CD8-positive, alpha-beta memory T cell (primary cell): ENCODE data around the gene SORCS2. TPM values are rescaled to one million over a fixed set of nuclear protein-coding genes. Genes with fewer than 3 reads are reported as not detected.

Experiments
- CTCF ChIA-PET: fragments of 350-600 bp; sonication (Branson Sonifier 250); formaldehyde crosslinking; loops from one replicate; lab custom pipeline; 2021; ENCODE audit warnings: antibody characterized with exemption; lab: Charles Lee
- POLR2A ChIA-PET: fragments of 350-600 bp; sonication (Branson Sonifier 250); formaldehyde crosslinking; loops from one replicate; lab custom pipeline; 2021; ENCODE audit warnings: antibody characterized with exemption; lab: Charles Lee
- DNase-seq, 5 donors: peaks; one replicate each; pipeline versions ENCODE4 v3.0.0 to v3.0.0-alpha.2; 2020 to 2022; ENCODE audit warnings: mixed read lengths in 1 of 5
- H3K27ac ChIP-seq: one replicate; pipeline ENCODE4 v1.7.0; 2013; ENCODE audit warnings: low read depth, mild to moderate bottlenecking, low read length, moderate library complexity
- H3K27me3 ChIP-seq: 2 replicates; pipeline ENCODE4 v1.7.0; 2013; ENCODE audit warnings: low read length, mild to moderate bottlenecking; ENCODE audit not compliant: insufficient read depth, poor library complexity, severe bottlenecking
- H3K36me3 ChIP-seq: 2 replicates; pipeline ENCODE4 v1.7.0; 2013; ENCODE audit warnings: mild to moderate bottlenecking, low read length, moderate library complexity; ENCODE audit not compliant: insufficient read depth
- H3K4me1 ChIP-seq: 2 replicates; pipeline ENCODE4 v1.7.0; 2013; ENCODE audit warnings: mild to moderate bottlenecking, low read length, moderate library complexity; ENCODE audit not compliant: insufficient read depth
- H3K4me3 ChIP-seq: 2 replicates; pipeline ENCODE4 v1.7.0; 2013; ENCODE audit warnings: mild to moderate bottlenecking, low read length
- H3K9me3 ChIP-seq: 2 replicates; pipeline ENCODE4 v1.7.0; 2013; ENCODE audit warnings: mild to moderate bottlenecking, low read length
- H3K27ac Mint-ChIP-seq, 8 donors: one replicate each; pipeline ENCODE4 v1.8.0; 2020 to 2021; ENCODE audit warnings: mixed read lengths in 8 of 8, mild to moderate bottlenecking in 6 of 8, inconsistent platforms in 3 of 8, moderate library complexity in 3 of 8
- H3K27me3 Mint-ChIP-seq, 2 donors: one replicate each; pipeline ENCODE4 v1.8.0; 2020 to 2021; ENCODE audit warnings: mixed read lengths in 2 of 2, mild to moderate bottlenecking in 1 of 2, moderate library complexity in 1 of 2
- H3K36me3 Mint-ChIP-seq, 3 donors: one replicate each; pipeline ENCODE4 v1.8.0; 2020 to 2021; ENCODE audit warnings: mixed read lengths in 3 of 3, inconsistent platforms in 1 of 3, mild to moderate bottlenecking in 1 of 3
- H3K4me1 Mint-ChIP-seq, 3 donors: one replicate each; pipeline ENCODE4 v1.8.0; 2020 to 2021; ENCODE audit warnings: mixed read lengths in 3 of 3, inconsistent platforms in 1 of 3, mild to moderate bottlenecking in 1 of 3
- H3K4me3 Mint-ChIP-seq, 7 donors: one replicate each; pipeline ENCODE4 v1.8.0; 2020 to 2021; ENCODE audit warnings: mixed read lengths in 7 of 7, mild to moderate bottlenecking in 6 of 7, moderate library complexity in 4 of 7, inconsistent platforms in 2 of 7
- H3K9me3 Mint-ChIP-seq, 5 donors: one replicate each; pipeline ENCODE4 v1.8.0; 2020 to 2022; ENCODE audit warnings: mixed read lengths in 5 of 5, mild to moderate bottlenecking in 3 of 5, moderate library complexity in 2 of 5, inconsistent platforms in 1 of 5
- polyA plus RNA-seq: library from polyadenylated mRNA; unstranded; fragments of 300-500 nt; fragmentation: Illumina TruSeq; gene quantifications from one replicate; pipeline ENCODE4 v1.2.3, GENCODE V29; 2021
- total RNA-seq, 2 experiments: library from RNA; stranded (reverse); gene quantifications; one replicate each; pipeline ENCODE4 v1.2.3, GENCODE V29; 2021

The SORCS2 gene
- total and polyA plus RNA-seq, 3 experiments from 2014 or later: not detected

- Histone ChIP-seq H3K27ac (no peak overlapping the region), H3K27me3 (no peaks in the 10 kb centered on the region), H3K9me3 (no peaks in the 10 kb centered on the region), H3K4me3 (no peak overlapping the region), H3K36me3 (no peaks in the 10 kb centered on the region), H3K4me1 (no peaks in the 10 kb centered on the region)
- Mint-ChIP-seq H3K4me1 (no peaks in the 10 kb centered on the region), H3K9me3 (no peaks in the 10 kb centered on the region), H3K4me3 (no peak overlapping the region), H3K36me3 (no peaks in the 10 kb centered on the region), H3K27me3 (peaks cover 0 to 2% of the 10 kb centered on the region in 2 donors), H3K27ac (no peak overlapping the region)
- ChIA-PET CTCF (no interaction called here), POLR2A (no interaction called here)
- DNase-seq: no peak
Observed at GRCh38 chr4:7740866-7741525, 548.7 kb downstream of the SORCS2 start.

GRCh38 chr4:7741946-7742806, 549.8 kb downstream of the SORCS2 start:
- Mint-ChIP-seq H3K4me3 (no peak overlapping the region), H3K9me3 (no peaks in the 10 kb centered on the region), H3K36me3 (no peaks in the 10 kb centered on the region), H3K4me1 (no peaks in the 10 kb centered on the region), H3K27ac (no peak overlapping the region), H3K27me3 (peaks cover 0 to 2% of the 10 kb centered on the region in 2 donors)
- H3K9me3 ChIP-seq: no peaks in the 10 kb centered on the region
- CTCF ChIA-PET: no interaction called here
- no peaks in the 10 kb centered on the region for H3K27me3 ChIP-seq
- H3K36me3 ChIP-seq: no peaks in the 10 kb centered on the region
- POLR2A ChIA-PET: no interaction called here
- H3K4me3 ChIP-seq: no peak overlapping the region
- no peaks in the 10 kb centered on the region for H3K4me1 ChIP-seq
- H3K27ac ChIP-seq: no peak overlapping the region
- no peak for DNase-seq

GRCh38 chr4:7742807-7743280, 550.5 kb downstream of the SORCS2 start:
- no peaks in the 10 kb centered on the region for H3K27me3 ChIP-seq
- ChIA-PET POLR2A (no interaction called here), CTCF (no interaction called here)
- Mint-ChIP-seq H3K4me1 (no peaks in the 10 kb centered on the region), H3K27ac (peak overlapping the region in 1 of 8 donors; percentile 81), H3K9me3 (no peaks in the 10 kb centered on the region), H3K27me3 (peaks cover 0 to 2% of the 10 kb centered on the region in 2 donors), H3K4me3 (no peak overlapping the region), H3K36me3 (no peaks in the 10 kb centered on the region)
- no peak for DNase-seq
- no peaks in the 10 kb centered on the region for H3K36me3 ChIP-seq
- no peaks in the 10 kb centered on the region for H3K9me3 ChIP-seq
- H3K27ac ChIP-seq: no peak overlapping the region
- H3K4me3 ChIP-seq: no peak overlapping the region
- no peaks in the 10 kb centered on the region for H3K4me1 ChIP-seq

DNA sequence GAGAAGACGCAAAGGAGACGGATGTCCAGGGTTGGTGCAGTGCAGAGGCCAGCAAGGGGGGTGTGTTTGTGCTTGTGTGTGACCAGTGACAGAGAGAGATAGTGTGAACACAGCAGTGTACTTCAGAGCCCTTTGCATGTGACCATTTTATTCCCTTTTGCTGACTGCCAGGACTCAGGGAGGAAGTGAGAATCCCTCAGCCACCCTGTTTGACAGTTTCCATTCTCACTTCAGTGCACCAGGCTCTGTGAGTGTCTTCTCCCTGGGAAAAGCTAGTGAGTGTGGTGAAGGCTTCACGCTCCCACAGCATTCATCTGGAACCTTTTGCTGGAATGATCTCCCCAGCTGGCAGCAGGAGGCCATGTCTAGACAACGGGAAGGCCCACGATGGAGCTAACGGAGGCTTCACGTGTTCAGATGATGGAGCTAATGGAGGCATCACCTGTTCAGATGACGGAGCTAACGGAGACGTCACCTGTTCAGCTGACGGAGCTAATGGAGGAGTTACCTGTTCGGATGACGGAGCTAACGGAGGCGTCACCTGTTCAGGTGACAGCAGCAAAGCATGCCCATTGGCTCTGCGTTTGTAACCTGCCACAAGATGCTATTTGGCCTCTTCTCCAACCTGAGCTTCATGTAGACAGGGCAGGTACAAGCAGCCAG, 551.9 kb downstream of the SORCS2 start:
- Mint-ChIP-seq H3K4me1 (peaks cover 0 to 5% (median 2%) of the 10 kb centered on the region in 3 donors), H3K27ac (peak overlapping the region in 1 of 8 donors; percentile 66), H3K27me3 (peaks cover 0 to 3% of the 10 kb centered on the region in 2 donors), H3K4me3 (no peak overlapping the region), H3K9me3 (no peaks in the 10 kb centered on the region), H3K36me3 (no peaks in the 10 kb centered on the region)
- POLR2A ChIA-PET: no interaction called here
- no peaks in the 10 kb centered on the region for H3K4me1 ChIP-seq
- no peak overlapping the region for H3K4me3 ChIP-seq
- H3K27ac ChIP-seq: no peak overlapping the region
- no peaks in the 10 kb centered on the region for H3K9me3 ChIP-seq
- no peaks in the 10 kb centered on the region for H3K27me3 ChIP-seq
- CTCF ChIA-PET: no interaction called here
- DNase-seq: no peak
- no peaks in the 10 kb centered on the region for H3K36me3 ChIP-seq

DNA sequence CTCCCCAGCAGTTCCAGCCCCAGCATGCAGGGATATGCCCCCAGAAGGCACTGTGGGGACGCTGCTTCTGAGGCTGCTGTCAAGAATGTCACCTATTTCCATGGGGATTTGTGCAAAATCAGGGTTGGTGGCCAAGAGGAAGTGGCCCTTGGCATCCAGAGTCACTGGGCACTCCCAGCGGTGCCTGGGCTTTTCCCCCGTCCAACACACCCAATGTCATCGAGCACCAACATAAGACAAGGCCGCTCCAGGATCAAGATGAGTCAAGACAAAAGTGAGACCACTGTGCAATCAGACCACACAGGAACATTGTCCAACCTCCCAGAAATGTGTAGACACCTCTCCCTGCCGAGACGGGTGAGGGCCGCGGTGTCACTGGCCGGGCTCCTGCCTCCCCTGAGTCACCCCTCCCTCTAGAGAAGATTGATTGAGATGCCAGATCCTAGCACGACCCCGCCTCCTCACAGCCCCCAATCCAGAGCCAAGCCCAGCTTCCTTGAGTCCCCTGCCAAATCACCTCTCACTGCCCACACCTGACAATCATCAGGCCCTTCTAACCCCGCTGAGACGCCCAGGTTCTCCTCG, 553.1 kb downstream of the SORCS2 start:
- peak overlapping the region in 1 of 8 donors; percentile 25 for H3K27ac Mint-ChIP-seq

GRCh38 chr4:7746351-7747061, 554.2 kb downstream of the SORCS2 start:
- Mint-ChIP-seq H3K27me3 (peaks cover 0 to 3% of the 10 kb centered on the region in 2 donors), H3K9me3 (no peaks in the 10 kb centered on the region), H3K4me3 (no peak overlapping the region), H3K36me3 (no peaks in the 10 kb centered on the region), H3K4me1 (peaks cover 5 to 14% (median 7%) of the 10 kb centered on the region in 3 donors), H3K27ac (peak overlapping the region in 1 of 8 donors; percentile 91)
- no peaks in the 10 kb centered on the region for H3K27me3 ChIP-seq
- no peak overlapping the region for H3K27ac ChIP-seq
- CTCF ChIA-PET: no interaction called here
- DNase-seq: no peak
- POLR2A ChIA-PET: no interaction called here
- H3K4me1 ChIP-seq: peaks cover 12% of the 10 kb centered on the region
- H3K9me3 ChIP-seq: no peaks in the 10 kb centered on the region
- H3K4me3 ChIP-seq: no peak overlapping the region
- no peaks in the 10 kb centered on the region for H3K36me3 ChIP-seq

More for the DNA sequence above, 553.1 kb downstream of the SORCS2 start:
- Mint-ChIP-seq H3K27me3 (peaks cover 0 to 3% of the 10 kb centered on the region in 2 donors), H3K4me3 (no peak overlapping the region), H3K9me3 (no peaks in the 10 kb centered on the region), H3K36me3 (no peaks in the 10 kb centered on the region), H3K4me1 (peaks cover 5 to 14% (median 7%) of the 10 kb centered on the region in 3 donors)
- Histone ChIP-seq H3K4me3 (no peak overlapping the region), H3K4me1 (peaks cover 10% of the 10 kb centered on the region), H3K27ac (no peak overlapping the region), H3K27me3 (no peaks in the 10 kb centered on the region), H3K36me3 (no peaks in the 10 kb centered on the region), H3K9me3 (no peaks in the 10 kb centered on the region)
- DNase-seq: no peak
- POLR2A ChIA-PET: no interaction called here
- CTCF ChIA-PET: no interaction called here

DNA sequence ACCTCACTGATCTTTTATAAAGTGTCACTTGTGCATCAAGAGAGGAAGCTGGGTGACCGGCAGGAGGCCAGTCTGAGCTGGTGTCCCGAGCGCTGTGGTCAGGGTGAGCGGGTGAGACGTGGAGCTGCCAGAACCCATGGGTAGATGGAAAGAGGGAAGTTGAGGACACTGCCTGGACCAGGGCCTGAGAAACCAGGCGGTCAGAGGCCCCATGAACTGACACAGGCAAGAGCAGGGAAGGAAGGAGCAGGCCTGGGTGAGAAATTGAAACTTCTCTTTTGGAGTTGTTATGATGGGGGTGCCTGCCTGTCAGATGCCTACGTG, 554.7 kb downstream of the SORCS2 start:
- peaks cover 5 to 14% (median 7%) of the 10 kb centered on the region in 3 donors for H3K4me1 Mint-ChIP-seq
- CTCF ChIA-PET: no interaction called here
- Histone ChIP-seq H3K27me3 (no peaks in the 10 kb centered on the region), H3K4me3 (no peak overlapping the region), H3K36me3 (no peaks in the 10 kb centered on the region), H3K27ac (no peak overlapping the region), H3K9me3 (no peaks in the 10 kb centered on the region), H3K4me1 (peaks cover 12% of the 10 kb centered on the region)
- no peaks in the 10 kb centered on the region for H3K9me3 Mint-ChIP-seq
- POLR2A ChIA-PET: no interaction called here
- no peak for DNase-seq
- H3K27ac Mint-ChIP-seq: peak overlapping the region in 2 of 8 donors; percentile 54 to 82
- peaks cover 0 to 3% of the 10 kb centered on the region in 2 donors for H3K27me3 Mint-ChIP-seq
- H3K36me3 Mint-ChIP-seq: peaks cover 0 to 2% (median 0%) of the 10 kb centered on the region in 3 donors
- H3K4me3 Mint-ChIP-seq: no peak overlapping the region
